ENCODE results near the gene SEC14L1. TPM values are rescaled to one million over a fixed set of nuclear protein-coding genes. Genes with fewer than 3 reads are reported as not detected.

Gene SEC14L1
- total and polyA plus RNA-seq, 2 donors from 2014 or later, result 49.2 to 157 TPM

DNA sequence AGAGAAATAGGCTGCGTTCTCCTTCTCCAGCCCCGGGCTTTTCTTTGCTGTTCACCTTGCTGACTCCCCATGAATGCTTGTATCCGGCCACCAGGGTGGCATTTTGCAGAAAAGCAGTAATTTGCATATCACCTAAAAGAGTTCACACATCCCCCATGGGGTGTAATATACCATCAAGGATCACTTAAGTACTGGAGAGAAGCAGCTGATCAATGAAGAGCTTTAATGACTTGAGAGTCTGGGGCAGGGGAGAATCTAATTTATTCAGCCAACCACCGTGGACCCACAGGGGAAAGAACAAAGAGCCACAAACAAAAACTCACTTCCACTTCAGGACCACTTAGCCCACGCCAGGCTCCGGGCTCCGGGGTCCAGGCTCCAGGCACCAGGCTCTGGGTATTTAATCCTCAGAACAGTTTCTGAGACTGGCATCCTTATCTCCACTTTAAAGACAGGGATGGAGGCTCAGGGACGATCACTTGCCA is 33.9 kb upstream of the SEC14L1 start:
- intact Hi-C loops (cut with DNase I), result no loop called here
- no peak overlapping the region for H3K4me3 ChIP-seq (ENCODE audit: low read length in 3 of 3)
- no peaks in the 10 kb centered on the region for H3K36me3 ChIP-seq (ENCODE audit: control insufficient read depth in 2 of 3, insufficient read depth in 3 of 3, low read length in 3 of 3)
- DNase-seq (no peak), FAIRE-seq (no peak)
- H3K9me3 ChIP-seq (ENCODE audit: control insufficient read depth in 2 of 3, insufficient read depth in 1 of 3, low read length in 3 of 3), result no peaks in the 10 kb centered on the region
- peak overlapping the region in 1 of 2 donors; percentile 50 for H3K27ac ChIP-seq (ENCODE audit: low read depth in 2 of 2, low read length in 2 of 2)
- H3K27me3 ChIP-seq (ENCODE audit: control insufficient read depth, insufficient read depth, low read length), result no peaks in the 10 kb centered on the region
- no peak overlapping the region for H3K9ac ChIP-seq (ENCODE audit: low read length in 3 of 3)
- peaks cover 7 to 15% (median 10%) of the 10 kb centered on the region in 3 donors for H3K4me1 ChIP-seq (ENCODE audit: control insufficient read depth in 2 of 3, insufficient read depth in 2 of 3, low read depth in 1 of 3, low read length in 3 of 3)
- TF ChIP-seq, protein P1, sequence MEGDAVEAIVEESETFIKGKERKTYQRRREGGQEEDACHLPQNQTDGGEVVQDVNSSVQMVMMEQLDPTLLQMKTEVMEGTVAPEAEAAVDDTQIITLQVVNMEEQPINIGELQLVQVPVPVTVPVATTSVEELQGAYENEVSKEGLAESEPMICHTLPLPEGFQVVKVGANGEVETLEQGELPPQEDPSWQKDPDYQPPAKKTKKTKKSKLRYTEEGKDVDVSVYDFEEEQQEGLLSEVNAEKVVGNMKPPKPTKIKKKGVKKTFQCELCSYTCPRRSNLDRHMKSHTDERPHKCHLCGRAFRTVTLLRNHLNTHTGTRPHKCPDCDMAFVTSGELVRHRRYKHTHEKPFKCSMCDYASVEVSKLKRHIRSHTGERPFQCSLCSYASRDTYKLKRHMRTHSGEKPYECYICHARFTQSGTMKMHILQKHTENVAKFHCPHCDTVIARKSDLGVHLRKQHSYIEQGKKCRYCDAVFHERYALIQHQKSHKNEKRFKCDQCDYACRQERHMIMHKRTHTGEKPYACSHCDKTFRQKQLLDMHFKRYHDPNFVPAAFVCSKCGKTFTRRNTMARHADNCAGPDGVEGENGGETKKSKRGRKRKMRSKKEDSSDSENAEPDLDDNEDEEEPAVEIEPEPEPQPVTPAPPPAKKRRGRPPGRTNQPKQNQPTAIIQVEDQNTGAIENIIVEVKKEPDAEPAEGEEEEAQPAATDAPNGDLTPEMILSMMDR (IDR thresholded peaks at IDR 0.05; ENCODE audit: borderline replicate concordance, extremely low read depth, insufficient read depth), result no peak

DNA sequence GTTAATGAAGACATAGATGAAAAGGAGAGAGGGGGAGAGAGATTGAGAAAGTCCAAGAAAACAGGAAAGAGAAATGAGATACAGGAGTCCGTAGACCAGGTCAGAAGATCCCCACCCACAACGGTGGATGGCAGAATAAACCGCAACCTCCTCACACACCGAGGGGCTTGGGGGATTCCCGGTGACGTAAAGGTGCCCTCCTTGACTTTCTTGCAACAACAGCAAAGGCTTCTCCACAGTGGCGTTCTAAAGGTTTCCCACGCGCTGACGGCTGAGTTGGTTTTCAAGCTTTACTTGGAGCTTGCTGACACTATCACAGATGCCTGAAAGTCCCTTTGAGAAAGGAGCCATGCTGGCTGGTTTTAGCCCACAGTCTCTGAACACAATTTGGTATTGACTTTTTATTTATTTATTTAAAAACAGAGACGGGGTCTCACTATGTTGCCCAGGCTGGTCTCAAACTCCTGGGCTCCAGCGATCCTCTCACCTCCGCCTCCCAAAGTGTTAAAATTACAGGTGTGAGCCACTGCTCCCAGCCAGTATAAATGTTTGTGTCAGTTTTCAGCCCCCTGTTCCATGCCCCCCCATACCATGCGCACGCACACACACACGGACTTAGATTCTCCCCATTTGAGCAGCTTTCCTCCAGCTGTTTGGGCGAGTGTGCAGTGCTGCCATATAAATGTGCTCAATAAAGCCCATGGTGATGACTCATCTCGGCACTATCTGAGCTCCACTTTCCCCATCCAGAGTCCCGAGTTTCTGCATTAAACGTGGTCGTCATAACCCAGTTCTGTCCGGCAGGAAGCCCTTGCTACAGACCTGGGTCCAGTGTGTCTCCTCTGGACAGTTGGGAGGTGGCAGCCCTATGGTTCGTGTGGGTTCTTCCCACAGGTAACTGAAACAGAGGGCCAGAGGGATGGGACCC is 33.0 kb upstream of the SEC14L1 start:
- H3K27ac ChIP-seq (ENCODE audit: low read depth in 2 of 2, low read length in 2 of 2), result peak overlapping the region; percentile 18 to 93
- intact Hi-C loops (cut with DNase I), result no loop called here
- peaks cover 7 to 17% (median 15%) of the 10 kb centered on the region in 3 donors for H3K4me1 ChIP-seq (ENCODE audit: control insufficient read depth in 2 of 3, insufficient read depth in 2 of 3, low read depth in 1 of 3, low read length in 3 of 3)
- H3K4me3 ChIP-seq (ENCODE audit: low read length in 3 of 3), result no peak overlapping the region
- DNase-seq (no peak), FAIRE-seq (no peak)
- H3K9ac ChIP-seq (ENCODE audit: low read length in 3 of 3), result no peak overlapping the region
- TF ChIP-seq, protein P1 (IDR thresholded peaks at IDR 0.05; ENCODE audit: borderline replicate concordance, extremely low read depth, insufficient read depth), result no peak
- H3K9me3 ChIP-seq (ENCODE audit: control insufficient read depth in 2 of 3, insufficient read depth in 1 of 3, low read length in 3 of 3), result no peaks in the 10 kb centered on the region
- no peaks in the 10 kb centered on the region for H3K27me3 ChIP-seq (ENCODE audit: control insufficient read depth, insufficient read depth, low read length)
- no peaks in the 10 kb centered on the region for H3K36me3 ChIP-seq (ENCODE audit: control insufficient read depth in 2 of 3, insufficient read depth in 3 of 3, low read length in 3 of 3)

DNA sequence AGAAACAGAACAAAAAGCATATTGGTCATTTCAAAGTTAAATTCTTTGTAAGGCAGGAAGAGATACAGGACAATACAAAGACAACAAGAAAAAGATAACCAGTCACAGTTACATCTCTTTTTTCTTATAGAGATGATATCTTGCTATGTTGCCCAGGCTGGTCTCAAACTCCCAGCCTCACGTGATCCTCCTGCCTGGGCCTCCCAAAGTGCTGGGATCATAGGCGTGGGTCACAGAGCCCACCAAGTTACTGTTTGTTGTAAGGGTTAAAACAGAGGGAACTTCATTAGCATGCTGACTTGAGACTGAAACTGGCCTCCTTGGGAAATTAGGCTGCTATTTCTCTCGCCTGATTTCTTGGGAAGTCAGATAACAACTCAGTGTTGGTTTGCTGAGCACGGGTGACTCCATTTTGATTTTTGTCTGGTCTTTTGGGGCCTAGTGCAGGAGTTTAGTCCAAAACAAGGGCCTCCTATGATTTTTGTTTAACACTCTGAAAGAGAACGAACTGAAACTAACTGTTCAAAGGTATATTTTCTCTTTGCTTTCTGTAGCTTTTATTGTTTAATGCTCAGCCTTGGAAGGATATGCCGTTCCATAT is 31.5 kb upstream of the SEC14L1 start:
- Histone ChIP-seq H3K27ac (ENCODE audit: low read depth in 2 of 2, low read length in 2 of 2) (peak overlapping the region; percentile 84 to 93), H3K4me1 (ENCODE audit: control insufficient read depth in 2 of 3, insufficient read depth in 2 of 3, low read depth in 1 of 3, low read length in 3 of 3) (peaks cover 7 to 15% (median 15%) of the 10 kb centered on the region in 3 donors), H3K9me3 (ENCODE audit: control insufficient read depth in 2 of 3, insufficient read depth in 1 of 3, low read length in 3 of 3) (no peaks in the 10 kb centered on the region), H3K9ac (ENCODE audit: low read length in 3 of 3) (peak overlapping the region in 1 of 3 donors; percentile 23), H3K4me3 (ENCODE audit: low read length in 3 of 3) (no peak overlapping the region), H3K27me3 (ENCODE audit: control insufficient read depth, insufficient read depth, low read length) (no peaks in the 10 kb centered on the region), H3K36me3 (ENCODE audit: control insufficient read depth in 2 of 3, insufficient read depth in 3 of 3, low read length in 3 of 3) (no peaks in the 10 kb centered on the region)
- FAIRE-seq, result no peak
- no peak for DNase-seq
- intact Hi-C loops (cut with DNase I), result no loop called here
- TF ChIP-seq, protein P1 (IDR thresholded peaks at IDR 0.05; ENCODE audit: borderline replicate concordance, extremely low read depth, insufficient read depth), result no peak

All from kidney (tissue), 14 donors.